GM23338 (cell line): ENCODE data around the gene CLCN4. TPM values are rescaled to one million over a fixed set of nuclear protein-coding genes. Genes with fewer than 3 reads are reported as not detected.

Experiments
- ATAC-seq: fragments of 200-7000 bp; cut with Tn5 transposase; 3 replicates; pipeline ENCODE4 v1.9.1; 2020
- DNase-seq: peaks from one replicate; pipeline ENCODE4 v3.0.0-alpha.2; 2015; ENCODE audit warnings: low spot score
- H2AFZ ChIP-seq: fragments of 200-600 bp; sonication (generic); 2 replicates; pipeline ENCODE4 v1.8.0; 2016; ENCODE audit warnings: antibody characterized with exemption, mild to moderate bottlenecking, moderate library complexity
- H3F3A ChIP-seq: fragments of 200-600 bp; sonication (generic); replicated peaks from 2 replicates; pipeline ENCODE4 v1.8.0; 2017; ENCODE audit warnings: antibody characterized with exemption, mixed run types, low read depth
- H3K27ac ChIP-seq: fragments of 200-600 bp; sonication (generic); 2 replicates; pipeline ENCODE4 v1.6.1; 2016; ENCODE audit warnings: low read depth
- H3K27me3 ChIP-seq: fragments of 200-600 bp; sonication (generic); 2 replicates; pipeline ENCODE4 v1.8.0; 2016; ENCODE audit warnings: mild to moderate bottlenecking, mixed run types, moderate library complexity; ENCODE audit not compliant: insufficient read depth
- H3K36me3 ChIP-seq: fragments of 200-600 bp; sonication (generic); 2 replicates; pipeline ENCODE4 v1.8.0; 2016; ENCODE audit warnings: mild to moderate bottlenecking; ENCODE audit not compliant: insufficient read depth
- H3K4me1 ChIP-seq: fragments of 200-600 bp; sonication (generic); 2 replicates; pipeline ENCODE4 v1.8.0; 2016; ENCODE audit warnings: mild to moderate bottlenecking, moderate library complexity; ENCODE audit not compliant: insufficient read depth
- H3K4me2 ChIP-seq: fragments of 200-600 bp; sonication (generic); 2 replicates; pipeline ENCODE4 v1.7.1; 2017; ENCODE audit warnings: mixed run types
- H3K4me3 ChIP-seq: fragments of 200-600 bp; sonication (generic); 2 replicates; pipeline ENCODE4 v1.6.1; 2016; ENCODE audit warnings: mixed run types
- H3K79me2 ChIP-seq: fragments of 200-600 bp; sonication (generic); replicated peaks from 2 replicates; pipeline ENCODE4 v1.8.0; 2017; ENCODE audit warnings: mild to moderate bottlenecking; ENCODE audit not compliant: insufficient read depth
- H3K9me2 ChIP-seq: fragments of 200-600 bp; sonication (generic); 2 replicates; pipeline ENCODE4 v1.8.0; 2017; ENCODE audit not compliant: insufficient read depth
- H4K20me1 ChIP-seq: fragments of 200-600 bp; sonication (generic); replicated peaks from 2 replicates; pipeline ENCODE4 v1.8.0; 2017; ENCODE audit warnings: mild to moderate bottlenecking; ENCODE audit not compliant: insufficient read depth
- H3K27ac Mint-ChIP-seq: 2 replicates; pipeline ENCODE4 v1.8.0; 2020; ENCODE audit warnings: inconsistent platforms, mild to moderate bottlenecking, moderate library complexity, mixed read lengths
- H3K27me3 Mint-ChIP-seq: 3 replicates; pipeline ENCODE4 v1.8.0; 2022; ENCODE audit warnings: low read depth, mild to moderate bottlenecking, moderate library complexity, mixed read lengths, inconsistent platforms; ENCODE audit not compliant: insufficient read depth, poor library complexity
- H3K36me3 Mint-ChIP-seq: 3 replicates; pipeline ENCODE4 v1.8.0; 2021; ENCODE audit warnings: low read depth, mild to moderate bottlenecking, inconsistent platforms, moderate library complexity, mixed read lengths
- H3K4me1 Mint-ChIP-seq: 3 replicates; pipeline ENCODE4 v1.8.0; 2020; ENCODE audit warnings: mild to moderate bottlenecking, inconsistent platforms, mixed read lengths
- H3K4me3 Mint-ChIP-seq: 3 replicates; pipeline ENCODE4 v1.8.0; 2021; ENCODE audit warnings: moderate library complexity, mild to moderate bottlenecking, inconsistent platforms, mixed read lengths
- H3K9me3 Mint-ChIP-seq: 3 replicates; pipeline ENCODE4 v1.8.0; 2020; ENCODE audit warnings: moderate library complexity, mild to moderate bottlenecking, inconsistent platforms, mixed read lengths
- ETS1 ChIP-seq: IDR thresholded peaks from 2 replicates; pipeline ENCODE4 v1.6.1; 2016; ENCODE audit warnings: antibody characterized with exemption
- EZH2 ChIP-seq: fragments of 200-600 bp; sonication (generic); IDR thresholded peaks from one replicate; pipeline ENCODE4 v1.8.0; 2017; ENCODE audit warnings: antibody characterized with exemption, mild to moderate bottlenecking, low read depth; ENCODE audit not compliant: unreplicated experiment
- JUNB ChIP-seq: IDR thresholded peaks from one replicate; pipeline ENCODE4 v1.6.1; 2016; ENCODE audit warnings: antibody characterized with exemption; ENCODE audit not compliant: unreplicated experiment
- NANOG ChIP-seq: IDR thresholded peaks from 2 replicates; pipeline ENCODE4 v1.6.1; 2016; ENCODE audit warnings: antibody characterized with exemption, borderline replicate concordance
- POLR2AphosphoS5 ChIP-seq: IDR thresholded peaks from 2 replicates; pipeline ENCODE4 v1.6.1; 2016; ENCODE audit warnings: antibody characterized with exemption, low read depth
- REST ChIP-seq: IDR thresholded peaks from one replicate; pipeline ENCODE4 v1.6.1; 2018; ENCODE audit warnings: antibody characterized with exemption; ENCODE audit not compliant: unreplicated experiment
- STAT1 ChIP-seq: IDR thresholded peaks from one replicate; pipeline ENCODE4 v1.6.1; 2016; ENCODE audit warnings: antibody characterized with exemption; ENCODE audit not compliant: unreplicated experiment
- ZNF114 ChIP-seq: fragments of 250-450 bp; sonication (Bioruptor Pico); IDR thresholded peaks from 2 replicates; pipeline ENCODE4 v1.5.0; 2020; ENCODE audit warnings: mild to moderate bottlenecking, moderate library complexity
- ZNF331 ChIP-seq: fragments of 250-450 bp; sonication (Bioruptor Pico); IDR thresholded peaks from 2 replicates; pipeline ENCODE4 v1.5.0; 2020; ENCODE audit warnings: low read depth, mild to moderate bottlenecking, moderate library complexity
- ZNF462 ChIP-seq: fragments of 250-450 bp; sonication (Bioruptor Pico); IDR thresholded peaks from 2 replicates; pipeline ENCODE4 v1.5.0; 2020; ENCODE audit warnings: mild to moderate bottlenecking, moderate library complexity
- polyA plus RNA-seq: library from polyadenylated mRNA; unstranded; fragments of >200 nt; fragmentation: Nextera tagmentation; extraction: Ambion mirVana; gene quantifications from 2 replicates; pipeline ENCODE4 v1.2.1, GENCODE V29; 2016
- total RNA-seq: library from RNA; depleted of rRNA; stranded (reverse); fragments of >200 nt; shearing (Covaris generic); gene quantifications from 2 replicates; pipeline ENCODE4 v1.2.3, GENCODE V29; 2014

The CLCN4 gene
- total and polyA plus RNA-seq, 2 experiments from 2014 or later, result 1.2 to 4.9 TPM

GRCh38 chrX:10159145-10159468, 2.3 kb downstream of the CLCN4 start (continued):
- TF ChIP-seq ZNF462, result no peak
- TF ChIP-seq ZNF331, result no peak

- Histone ChIP-seq H3K36me3 (no peaks in the 10 kb centered on the region), H3K27ac (no peak overlapping the region)
- H3K27ac Mint-ChIP-seq, result no peak overlapping the region
- TF ChIP-seq ZNF331 (no peak), ETS1 (no peak), ZNF114 (no peak), JUNB (no peak), NANOG (no peak), POLR2AphosphoS5 (no peak), EZH2 (no peak), STAT1 (no peak), REST (no peak)
Measured at GRCh38 chrX:10160211-10160610, 3.4 kb downstream of the CLCN4 start.

More at GRCh38 chrX:10160211-10160610, 3.4 kb downstream of the CLCN4 start:
- no peaks in the 10 kb centered on the region for H3K9me3 Mint-ChIP-seq
- no peak for DNase-seq
- Histone ChIP-seq H3K4me1 (peaks cover 10% of the 10 kb centered on the region), H3F3A (no peaks in the 10 kb centered on the region), H4K20me1 (no peaks in the 10 kb centered on the region), H2AFZ (no peak overlapping the region), H3K4me3 (no peak overlapping the region), H3K27me3 (peaks cover 8% of the 10 kb centered on the region), H3K79me2 (no peaks in the 10 kb centered on the region), H3K9me2 (no peaks in the 10 kb centered on the region), H3K4me2 (no peak overlapping the region)
- no peak for ATAC-seq
- peaks cover 2% of the 10 kb centered on the region for H3K27me3 Mint-ChIP-seq
- no peak overlapping the region for H3K4me3 Mint-ChIP-seq
- H3K36me3 Mint-ChIP-seq, result peaks cover 6% of the 10 kb centered on the region; the same call in 2 of the 3 replicates
- peaks cover 25% of the 10 kb centered on the region for H3K4me1 Mint-ChIP-seq
